ENCODE measurements around the gene TXNL4B. TPM values are rescaled to one million over a fixed set of nuclear protein-coding genes. Genes with fewer than 3 reads are reported as not detected.

The TXNL4B gene
- total RNA-seq, 2 experiments from 2014 or later: 18.3 to 20.1 TPM

- Mint-ChIP-seq H3K4me1 (ENCODE audit: low read depth) (no peaks in the 10 kb centered on the region), H3K27ac (no peak overlapping the region), H3K36me3 (peaks cover 19% of the 10 kb centered on the region), H3K27me3 (no peaks in the 10 kb centered on the region), H3K4me3 (no peak overlapping the region), H3K9me3 (peaks cover 3% of the 10 kb centered on the region)
- ChIA-PET POLR2A (no interaction called here), CTCF (no interaction called here)
- DNase-seq: no peak
- intact Hi-C loops (cut with micrococcal nuclease): no loop called here
Observed at GRCh38 chr16:72043058-72043457, 50.4 kb downstream of the TXNL4B start.

GRCh38 chr16:72042157-72042660 is 51.2 kb downstream of the TXNL4B start:
- CTCF ChIA-PET: no interaction called here
- Mint-ChIP-seq H3K4me3 (no peak overlapping the region), H3K27me3 (no peaks in the 10 kb centered on the region), H3K9me3 (peaks cover 3% of the 10 kb centered on the region), H3K27ac (no peak overlapping the region), H3K36me3 (peaks cover 19% of the 10 kb centered on the region), H3K4me1 (ENCODE audit: low read depth) (no peaks in the 10 kb centered on the region)
- intact Hi-C loops (cut with micrococcal nuclease): no loop called here
- POLR2A ChIA-PET: no interaction called here
- DNase-seq: no peak

DNA sequence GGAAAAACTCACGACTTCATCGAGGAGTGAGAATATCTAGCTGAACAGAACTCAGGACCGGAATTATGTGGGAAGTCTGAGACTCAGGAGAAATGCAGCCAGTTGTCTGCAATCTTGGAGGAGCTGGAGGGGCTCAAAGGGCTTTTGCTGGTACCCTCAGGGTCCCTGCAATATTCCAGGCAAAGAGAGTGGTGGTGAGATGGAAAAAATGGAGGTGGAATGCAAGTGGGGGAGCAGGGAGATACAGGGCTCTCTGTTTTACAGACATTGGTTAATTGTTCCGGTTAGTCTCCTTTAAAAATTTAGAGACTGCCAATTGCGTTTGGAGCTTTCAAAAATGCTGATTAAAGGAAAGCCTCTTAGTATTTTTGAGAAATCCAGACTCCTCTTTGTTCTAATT is 57.3 kb downstream of the TXNL4B start:
- no peaks in the 10 kb centered on the region for H3K4me1 Mint-ChIP-seq (ENCODE audit: low read depth)
- no peak for DNase-seq
- ChIA-PET POLR2A (no interaction called here), CTCF (no interaction called here)
- intact Hi-C loops (cut with micrococcal nuclease): no loop called here
- peaks cover 4% of the 10 kb centered on the region for H3K36me3 Mint-ChIP-seq
- H3K27me3 Mint-ChIP-seq: no peaks in the 10 kb centered on the region
- no peak overlapping the region for H3K4me3 Mint-ChIP-seq
- no peaks in the 10 kb centered on the region for H3K9me3 Mint-ChIP-seq
- no peak overlapping the region for H3K27ac Mint-ChIP-seq

Other genes with a start within 250 kb of the TXNL4B start
- gene ATXN1L, start 247.6 kb downstream of the TXNL4B start, total RNA-seq: 10 to 100 TPM; 14.6 to 15.1 TPM
- 1 to 10 TPM; 6.8 to 7.3 TPM for gene ZNF821, start 209.4 kb downstream of the TXNL4B start, total RNA-seq
- 100 to 1,000 TPM; 191 to 192 TPM for gene IST1, start 198.1 kb downstream of the TXNL4B start, total RNA-seq
- gene PKD1L3, start 93.2 kb downstream of the TXNL4B start, total RNA-seq: not detected
- gene DHODH, start 84.9 kb downstream of the TXNL4B start, total RNA-seq: 10 to 100 TPM; 16.9 to 18.6 TPM
- gene HP, start 39.1 kb downstream of the TXNL4B start, total RNA-seq: not detected
- not detected for gene HPR, start 30.4 kb downstream of the TXNL4B start, total RNA-seq
- gene DHX38, start 227 bp upstream of the TXNL4B start, total RNA-seq: 10 to 100 TPM; 72.2 to 77.7 TPM
- under 1 TPM; 0.19 to 0.29 TPM for gene PMFBP1, start 78.5 kb upstream of the TXNL4B start, total RNA-seq

Data from activated CD4-positive, alpha-beta memory T cell treated with anti-CD3 and anti-CD28 coated beads for 36 hours (primary cell).